HepG2 (cell line): ENCODE measurements around the gene GSTM4. TPM values are rescaled to one million over a fixed set of nuclear protein-coding genes. Genes with fewer than 3 reads are reported as not detected.
A peak's percentile ranks its signal among the peaks of the same experiment; 100 is the strongest.

Source experiments
- ARID5B ChIP-seq: IDR thresholded peaks from 2 replicates; pipeline ENCODE4 v1.4.0; 2020; ENCODE audit warnings: mild to moderate bottlenecking, missing genetic modification reagents
- CBX2 ChIP-seq, 2 experiments: fragments of 200-600 bp in 1 of 2; sonication (generic); formaldehyde crosslinking in 1 of 2; IDR thresholded peaks; 2 replicates each; pipeline versions ENCODE4 v1.7.0 to v1.8.1; 2018 to 2022; ENCODE audit warnings: low read depth in 2 of 2, low read length in 1 of 2, mild to moderate bottlenecking in 1 of 2, missing genetic modification reagents in 1 of 2
- MAFF ChIP-seq: IDR thresholded peaks from 2 replicates; pipeline ENCODE4 v1.6.1; 2011; ENCODE audit warnings: low read depth, low read length, improper control_type of control experiment
- MTF1 ChIP-seq: sonication (generic); formaldehyde crosslinking; IDR thresholded peaks from 2 replicates; pipeline ENCODE4 v1.5.0; 2020; ENCODE audit warnings: missing genetic modification reagents
- RXRB ChIP-seq: IDR thresholded peaks from 2 replicates; pipeline ENCODE4 v1.6.1; 2016; ENCODE audit warnings: borderline replicate concordance, missing genetic modification reagents, missing compliant biosample characterization
- SRSF9 ChIP-seq: fragments of 200-400 bp; formaldehyde crosslinking; IDR thresholded peaks from 2 replicates; pipeline ENCODE4 v1.6.1; 2018; ENCODE audit warnings: borderline replicate concordance, mild to moderate bottlenecking, low read depth, low read length; ENCODE audit not compliant: insufficient read depth, poor library complexity, severe bottlenecking
- TARDBP ChIP-seq: sonication (generic); formaldehyde crosslinking; IDR thresholded peaks from 2 replicates; pipeline ENCODE4 v1.8.0; 2022; ENCODE audit warnings: mild to moderate bottlenecking, missing genetic modification reagents
- ZNF281 ChIP-seq: sonication (generic); formaldehyde crosslinking; IDR thresholded peaks from 2 replicates; pipeline ENCODE4 v1.4.0; 2020; ENCODE audit warnings: missing genetic modification reagents, borderline replicate concordance
- ZNF781 ChIP-seq: sonication (generic); formaldehyde crosslinking; IDR thresholded peaks from 2 replicates; pipeline ENCODE4 v1.5.1; 2020; ENCODE audit warnings: borderline replicate concordance, mild to moderate bottlenecking, missing genetic modification reagents; ENCODE audit errors: not compliant biosample characterization
- polyA plus RNA-seq, 8 experiments: library from polyadenylated mRNA; depleted of rRNA in 3 of 8; stranded (reverse) in 7 of 8; unstranded in 1 of 8; fragments of >200 nt; fragmentation: Illumina TruSeq in 4 of 8; extraction: Trizol in 4 of 8; gene quantifications; 2 replicates each; pipeline versions ENCODE4 v1.2.1 to v1.2.3, GENCODE V29; 2011 to 2016; ENCODE audit warnings: low read depth in 4 of 8, missing spikeins in 1 of 8, mixed read lengths in 1 of 8; ENCODE audit not compliant: insufficient read depth in 1 of 8
- total RNA-seq, 5 experiments: library from RNA; depleted of rRNA; stranded (reverse); fragments of >200 nt; fragmentation: Illumina TruSeq; extraction: Trizol; gene quantifications; 2 replicates each; pipeline ENCODE4 v1.2.3, GENCODE V29; 2016; ENCODE audit warnings: low read depth in 1 of 5
- TF ChIP-seq, protein P1 (sequence below): sonication (generic); formaldehyde crosslinking; IDR thresholded peaks from 2 replicates; pipeline ENCODE4 v1.4.0; 2020; ENCODE audit warnings: mild to moderate bottlenecking, missing genetic modification reagents

GSTM4 gene
- total and polyA plus RNA-seq, 2 of the 13 experiments (the other 11 are each of a cell fraction or from before 2014, with no cell fraction given), result 25.3 to 40.8 TPM

DNA sequence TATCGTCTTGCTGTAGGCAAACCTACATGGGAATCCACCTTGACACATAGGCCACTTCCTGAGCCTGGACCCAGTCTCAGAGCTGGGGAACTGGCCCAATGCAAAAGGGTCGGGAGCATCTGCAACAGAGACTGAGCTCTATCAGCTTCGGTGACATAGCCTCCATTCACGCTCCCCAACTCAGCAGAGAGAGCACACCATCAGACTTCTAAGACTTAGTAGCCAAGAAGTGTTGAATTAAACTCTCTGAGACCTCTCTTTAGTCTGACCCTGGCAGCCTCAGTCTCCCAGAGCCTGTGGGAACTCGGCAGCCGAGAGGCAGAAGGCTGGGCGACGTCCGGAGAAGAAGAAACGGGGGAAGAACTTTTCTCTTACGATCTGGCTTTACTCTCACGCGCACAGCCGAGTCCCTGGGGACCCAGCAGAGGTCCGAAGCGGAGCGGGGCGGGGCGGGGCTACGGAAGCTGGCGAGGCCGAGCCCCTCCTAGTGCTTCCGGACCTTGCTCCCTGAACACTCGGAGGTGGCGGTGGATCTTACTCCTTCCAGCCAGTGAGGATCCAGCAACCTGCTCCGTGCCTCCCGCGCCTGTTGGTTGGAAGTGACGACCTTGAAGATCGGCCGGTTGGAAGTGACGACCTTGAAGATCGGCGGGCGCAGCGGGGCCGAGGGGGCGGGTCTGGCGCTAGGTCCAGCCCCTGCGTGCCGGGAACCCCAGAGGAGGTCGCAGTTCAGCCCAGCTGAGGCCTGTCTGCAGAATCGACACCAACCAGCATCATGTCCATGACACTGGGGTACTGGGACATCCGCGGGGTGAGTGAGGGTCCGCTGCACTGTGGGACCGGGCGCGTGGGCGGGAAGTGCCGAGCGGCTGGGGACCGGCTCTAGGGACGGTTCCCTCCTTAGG lies at the start of gene GSTM4 (continued):
- TF ChIP-seq TARDBP (CRISPR knock-in tag), result peak; percentile 76; the same call in 1 of the 2 replicates
- no peak for TF ChIP-seq SRSF9
- TF ChIP-seq, protein P1, sequence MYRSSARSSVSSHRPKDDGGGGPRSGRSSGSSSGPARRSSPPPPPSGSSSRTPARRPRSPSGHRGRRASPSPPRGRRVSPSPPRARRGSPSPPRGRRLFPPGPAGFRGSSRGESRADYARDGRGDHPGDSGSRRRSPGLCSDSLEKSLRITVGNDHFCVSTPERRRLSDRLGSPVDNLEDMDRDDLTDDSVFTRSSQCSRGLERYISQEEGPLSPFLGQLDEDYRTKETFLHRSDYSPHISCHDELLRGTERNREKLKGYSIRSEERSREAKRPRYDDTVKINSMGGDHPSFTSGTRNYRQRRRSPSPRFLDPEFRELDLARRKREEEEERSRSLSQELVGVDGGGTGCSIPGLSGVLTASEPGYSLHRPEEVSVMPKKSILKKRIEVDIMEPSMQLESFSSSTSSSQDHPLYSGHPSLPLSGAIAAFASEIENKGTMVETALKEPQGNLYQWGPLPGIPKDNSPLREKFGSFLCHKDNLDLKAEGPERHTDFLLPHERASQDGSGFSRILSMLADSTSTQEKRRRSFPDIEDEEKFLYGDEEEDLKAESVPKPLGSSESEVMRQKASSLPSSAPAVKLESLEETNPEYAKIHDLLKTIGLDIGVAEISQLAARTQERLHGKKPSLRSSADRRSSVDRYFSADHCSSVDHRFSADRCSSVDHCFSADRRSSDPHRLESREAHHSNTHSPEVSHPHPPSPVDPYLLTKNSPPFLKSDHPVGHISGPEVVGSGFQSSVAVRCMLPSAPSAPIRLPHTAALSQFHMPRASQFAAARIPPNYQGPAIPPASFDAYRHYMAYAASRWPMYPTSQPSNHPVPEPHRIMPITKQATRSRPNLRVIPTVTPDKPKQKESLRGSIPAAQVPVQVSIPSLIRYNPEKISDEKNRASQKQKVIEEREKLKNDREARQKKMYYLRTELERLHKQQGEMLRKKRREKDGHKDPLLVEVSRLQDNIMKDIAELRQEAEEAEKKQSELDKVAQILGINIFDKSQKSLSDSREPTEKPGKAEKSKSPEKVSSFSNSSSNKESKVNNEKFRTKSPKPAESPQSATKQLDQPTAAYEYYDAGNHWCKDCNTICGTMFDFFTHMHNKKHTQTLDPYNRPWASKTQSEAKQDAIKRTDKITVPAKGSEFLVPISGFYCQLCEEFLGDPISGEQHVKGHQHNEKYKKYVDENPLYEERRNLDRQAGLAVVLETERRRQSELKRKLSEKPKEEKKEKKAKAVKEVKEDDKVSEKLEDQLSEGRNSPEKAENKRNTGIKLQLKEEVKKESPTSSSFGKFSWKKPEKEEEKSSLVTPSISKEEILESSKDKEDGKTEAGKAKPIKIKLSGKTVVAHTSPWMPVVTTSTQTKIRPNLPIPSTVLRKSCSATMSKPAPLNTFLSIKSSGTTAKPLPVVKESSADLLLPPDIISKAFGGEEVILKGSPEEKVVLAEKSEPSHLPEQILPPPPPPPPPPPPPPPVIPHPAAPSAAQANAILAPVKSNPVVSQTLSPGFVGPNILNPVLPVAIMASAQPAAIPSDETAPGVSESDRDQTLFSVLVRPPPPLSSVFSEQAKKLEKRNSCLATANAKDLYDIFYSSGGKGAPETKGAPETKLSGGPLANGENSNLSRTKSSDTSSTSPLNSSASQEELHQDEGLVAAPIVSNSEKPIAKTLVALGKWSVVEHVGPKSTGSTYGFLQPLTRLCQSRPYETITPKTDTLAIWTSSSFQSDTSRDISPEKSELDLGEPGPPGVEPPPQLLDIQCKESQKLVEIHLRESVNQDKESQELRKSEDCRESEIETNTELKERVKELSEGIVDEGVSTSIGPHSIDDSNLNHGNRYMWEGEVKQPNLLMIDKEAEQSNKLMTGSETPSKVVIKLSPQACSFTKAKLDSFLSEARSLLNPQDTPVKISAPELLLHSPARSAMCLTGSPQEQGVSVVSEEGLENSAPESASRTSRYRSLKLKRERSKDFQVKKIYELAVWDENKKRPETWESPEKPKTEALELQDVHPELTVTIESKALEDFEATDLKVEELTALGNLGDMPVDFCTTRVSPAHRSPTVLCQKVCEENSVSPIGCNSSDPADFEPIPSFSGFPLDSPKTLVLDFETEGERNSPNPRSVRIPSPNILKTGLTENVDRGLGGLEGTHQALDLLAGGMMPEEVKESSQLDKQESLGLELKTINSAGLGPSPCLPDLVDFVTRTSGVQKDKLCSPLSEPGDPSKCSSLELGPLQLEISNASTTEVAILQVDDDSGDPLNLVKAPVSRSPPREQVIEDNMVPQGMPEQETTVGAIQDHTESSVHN (CRISPR knock-in tag), result no peak
- TF ChIP-seq ZNF281 (CRISPR knock-in tag), result no peak
- no peak for TF ChIP-seq MAFF
- no peak for TF ChIP-seq MTF1
- TF ChIP-seq CBX2 (IDR thresholded peaks at IDR 0.05; ENCODE audit: low read depth, low read length), result no peak
- TF ChIP-seq CBX2 (CRISPR knock-in tag; IDR thresholded peaks at IDR 0.05; ENCODE audit: low read depth), result no peak
- TF ChIP-seq RXRB (CRISPR knock-in tag), result peak; percentile 40; the same call in 1 of the 2 replicates
- peak; percentile 38 for TF ChIP-seq ZNF781 (CRISPR knock-in tag)
- TF ChIP-seq ARID5B (CRISPR knock-in tag), result peak; percentile 57; the same call in 1 of the 2 replicates
